ENCODE data around the gene E2F3.

The E2F3 gene

DNA sequence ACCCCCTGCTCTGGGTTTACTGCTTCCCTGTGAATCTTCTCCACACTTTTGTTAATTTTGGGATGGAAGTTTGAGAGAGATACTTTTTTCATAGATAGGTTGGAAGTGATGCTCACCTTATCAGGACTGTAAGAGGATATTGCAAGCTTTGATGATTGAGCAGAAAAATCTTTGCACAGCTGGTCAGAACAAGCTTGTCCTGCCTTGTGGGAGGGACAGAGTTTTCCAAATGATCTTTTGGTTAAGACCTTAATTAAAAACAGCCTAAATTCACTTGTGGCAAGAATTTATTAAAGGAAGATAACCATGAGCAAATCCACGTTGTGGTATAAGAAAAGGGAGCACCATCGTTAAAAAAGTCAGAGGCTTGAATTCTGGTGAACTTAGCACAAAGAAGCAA, 32.2 kb downstream of the E2F3 start:
- Histone ChIP-seq H3K27me3 (ENCODE audit: insufficient read depth, low read depth) (no peaks in the 10 kb centered on the region), H3K36me3 (ENCODE audit: insufficient read depth) (no peaks in the 10 kb centered on the region), H2AFZ (ENCODE audit: low read depth) (no peak overlapping the region), H3K9ac (no peak overlapping the region), H3K4me2 (no peak overlapping the region), H3K79me2 (ENCODE audit: insufficient read depth, low read depth) (peaks cover 69% of the 10 kb centered on the region; the same call in 1 of the 2 replicates), H3K4me3 (IDR thresholded peaks at IDR 0.05; ENCODE audit: insufficient read depth, low read depth, low read length) (no peak overlapping the region), H3K4me1 (ENCODE audit: low read depth, poor library complexity, severe bottlenecking) (peaks cover 3% of the 10 kb centered on the region), H3K27ac (no peak overlapping the region), H4K20me1 (ENCODE audit: insufficient read depth) (0 out of 2 replicates have a peak, but pooled peaks cover 3% of the 10 kb centered on the region)
- TF ChIP-seq, protein P1, sequence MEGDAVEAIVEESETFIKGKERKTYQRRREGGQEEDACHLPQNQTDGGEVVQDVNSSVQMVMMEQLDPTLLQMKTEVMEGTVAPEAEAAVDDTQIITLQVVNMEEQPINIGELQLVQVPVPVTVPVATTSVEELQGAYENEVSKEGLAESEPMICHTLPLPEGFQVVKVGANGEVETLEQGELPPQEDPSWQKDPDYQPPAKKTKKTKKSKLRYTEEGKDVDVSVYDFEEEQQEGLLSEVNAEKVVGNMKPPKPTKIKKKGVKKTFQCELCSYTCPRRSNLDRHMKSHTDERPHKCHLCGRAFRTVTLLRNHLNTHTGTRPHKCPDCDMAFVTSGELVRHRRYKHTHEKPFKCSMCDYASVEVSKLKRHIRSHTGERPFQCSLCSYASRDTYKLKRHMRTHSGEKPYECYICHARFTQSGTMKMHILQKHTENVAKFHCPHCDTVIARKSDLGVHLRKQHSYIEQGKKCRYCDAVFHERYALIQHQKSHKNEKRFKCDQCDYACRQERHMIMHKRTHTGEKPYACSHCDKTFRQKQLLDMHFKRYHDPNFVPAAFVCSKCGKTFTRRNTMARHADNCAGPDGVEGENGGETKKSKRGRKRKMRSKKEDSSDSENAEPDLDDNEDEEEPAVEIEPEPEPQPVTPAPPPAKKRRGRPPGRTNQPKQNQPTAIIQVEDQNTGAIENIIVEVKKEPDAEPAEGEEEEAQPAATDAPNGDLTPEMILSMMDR (conservative IDR thresholded peaks at IDR 0.05; ENCODE audit: low read depth, low read length), result no peak

DNA sequence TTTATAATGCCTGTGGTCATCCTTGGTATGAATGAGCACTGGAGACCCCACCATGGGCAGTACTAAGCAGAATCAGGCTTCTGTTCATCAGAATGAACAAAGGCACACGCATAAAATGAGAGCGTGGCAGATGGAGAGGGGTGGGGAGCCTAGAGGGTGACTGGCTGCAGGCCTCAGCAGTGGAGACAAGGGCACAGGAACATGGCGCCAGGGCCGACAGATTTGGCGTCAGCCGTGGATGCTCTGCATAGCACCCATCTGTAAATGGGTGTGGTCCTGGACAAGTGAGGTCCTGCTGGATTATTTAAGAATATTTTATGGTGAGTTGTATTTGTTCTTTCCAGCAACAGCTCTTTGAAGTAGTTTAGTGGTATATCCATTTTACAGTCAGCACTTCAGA, 33.1 kb downstream of the E2F3 start:
- Histone ChIP-seq H3K27me3 (ENCODE audit: insufficient read depth, low read depth) (no peaks in the 10 kb centered on the region), H3K4me1 (ENCODE audit: low read depth, poor library complexity, severe bottlenecking) (peaks cover 3% of the 10 kb centered on the region), H3K27ac (no peak overlapping the region), H2AFZ (ENCODE audit: low read depth) (no peak overlapping the region), H4K20me1 (ENCODE audit: insufficient read depth) (no peaks in the 10 kb centered on the region), H3K79me2 (ENCODE audit: insufficient read depth, low read depth) (peaks cover 70% of the 10 kb centered on the region; the same call in 1 of the 2 replicates), H3K36me3 (ENCODE audit: insufficient read depth) (no peaks in the 10 kb centered on the region), H3K9ac (no peak overlapping the region), H3K4me3 (IDR thresholded peaks at IDR 0.05; ENCODE audit: insufficient read depth, low read depth, low read length) (no peak overlapping the region), H3K4me2 (no peak overlapping the region)
- TF ChIP-seq, protein P1 (conservative IDR thresholded peaks at IDR 0.05; ENCODE audit: low read depth, low read length), result no peak

DNA sequence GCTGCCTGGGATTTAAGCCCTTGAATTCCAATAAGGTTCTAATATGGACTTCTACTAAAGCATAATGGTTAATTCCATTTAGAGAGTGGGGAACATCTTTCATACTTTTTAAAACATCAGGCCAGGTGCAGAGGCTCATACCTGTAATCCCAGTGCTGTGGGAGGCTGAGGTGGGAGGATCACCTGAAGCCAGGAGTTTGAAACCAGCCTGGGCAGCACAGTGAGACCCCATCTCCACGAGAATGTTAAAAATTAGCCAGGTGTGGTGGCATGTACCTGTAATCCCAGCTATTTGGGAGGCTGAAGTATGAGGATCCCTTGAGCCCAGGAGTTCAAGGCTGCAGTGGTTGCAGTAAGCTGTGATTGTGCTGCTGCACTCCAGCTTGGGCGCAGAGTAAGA, 35.0 kb downstream of the E2F3 start:
- H3K36me3 ChIP-seq (ENCODE audit: insufficient read depth), result 0 out of 2 replicates have a peak, but pooled peaks cover 3% of the 10 kb centered on the region
- no peak overlapping the region for H3K27ac ChIP-seq
- H3K9ac ChIP-seq, result no peak overlapping the region
- H3K79me2 ChIP-seq (ENCODE audit: insufficient read depth, low read depth), result peaks cover 68% of the 10 kb centered on the region; the same call in 1 of the 2 replicates
- H3K4me3 ChIP-seq (IDR thresholded peaks at IDR 0.05; ENCODE audit: insufficient read depth, low read depth, low read length), result no peak overlapping the region
- no peaks in the 10 kb centered on the region for H4K20me1 ChIP-seq (ENCODE audit: insufficient read depth)
- no peak overlapping the region for H3K4me2 ChIP-seq
- H3K4me1 ChIP-seq (ENCODE audit: low read depth, poor library complexity, severe bottlenecking), result peaks cover 3% of the 10 kb centered on the region
- H3K27me3 ChIP-seq (ENCODE audit: insufficient read depth, low read depth), result no peaks in the 10 kb centered on the region
- TF ChIP-seq, protein P1 (conservative IDR thresholded peaks at IDR 0.05; ENCODE audit: low read depth, low read length), result no peak
- no peak overlapping the region for H2AFZ ChIP-seq (ENCODE audit: low read depth)

DNA sequence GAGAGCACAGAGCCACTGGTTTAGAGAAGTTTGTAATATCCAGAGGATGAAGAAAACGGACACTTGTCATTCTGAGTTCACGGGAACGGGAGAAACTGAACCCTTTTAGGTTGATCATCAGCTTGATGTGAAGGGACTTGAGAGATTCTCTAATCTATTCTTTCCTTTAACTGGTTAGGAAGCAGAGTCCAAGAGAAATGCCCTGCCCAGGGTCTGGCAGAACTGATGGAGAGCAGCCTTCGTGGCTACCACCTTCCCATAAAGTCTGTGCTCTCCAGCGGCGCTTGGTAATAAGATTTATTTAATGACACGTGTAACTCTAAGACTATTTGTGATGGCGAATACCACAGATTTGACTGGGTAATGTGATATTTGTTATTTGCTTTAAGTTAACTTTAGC, 36.0 kb downstream of the E2F3 start:
- 0 out of 2 replicates have a peak, but pooled peaks cover 3% of the 10 kb centered on the region for H3K36me3 ChIP-seq (ENCODE audit: insufficient read depth)
- TF ChIP-seq, protein P1 (conservative IDR thresholded peaks at IDR 0.05; ENCODE audit: low read depth, low read length), result no peak
- no peak overlapping the region for H3K4me2 ChIP-seq
- H4K20me1 ChIP-seq (ENCODE audit: insufficient read depth), result no peaks in the 10 kb centered on the region
- peaks cover 68% of the 10 kb centered on the region; the same call in 1 of the 2 replicates for H3K79me2 ChIP-seq (ENCODE audit: insufficient read depth, low read depth)
- no peak overlapping the region for H2AFZ ChIP-seq (ENCODE audit: low read depth)
- no peaks in the 10 kb centered on the region for H3K27me3 ChIP-seq (ENCODE audit: insufficient read depth, low read depth)
- no peak overlapping the region for H3K9ac ChIP-seq
- no peak overlapping the region for H3K4me3 ChIP-seq (IDR thresholded peaks at IDR 0.05; ENCODE audit: insufficient read depth, low read depth, low read length)
- peaks cover 3% of the 10 kb centered on the region for H3K4me1 ChIP-seq (ENCODE audit: low read depth, poor library complexity, severe bottlenecking)
- no peak overlapping the region for H3K27ac ChIP-seq
